NCI-H524 treated with DMSO at 0.1 percent for 48 hours (cell line): Measurements from ENCODE around the gene NOL4.

Source experiments
- DNase-seq: peaks from one replicate; lab custom pipeline; 2025; lab: John Stamatoyannopoulos, UW

NOL4 gene

GRCh38 chr18:34189656-34190435 lies 34.9 kb downstream of the NOL4 start:
- DNase-seq = no peak
